Epithelial cell of esophagus (primary cell): Measurements from ENCODE around the gene LTF.
"Not testable (repeated sequence)": the region's sequence is repeated elsewhere in the genome, so short reads cannot be mapped to it uniquely, and the experiment has no call there.

Source experiments
- DNase-seq: peaks from one replicate; pipeline ENCODE4 v3.0.0; 2010; ENCODE audit warnings: low read depth
- H3K4me3 ChIP-seq: 2 replicates; pipeline ENCODE4 v1.5.1; 2011; ENCODE audit warnings: mild to moderate bottlenecking, low read length, control low read depth
- TF ChIP-seq, protein P1 (sequence below): IDR thresholded peaks from 2 replicates; pipeline ENCODE4 v1.5.1; 2011; ENCODE audit warnings: low read depth, mild to moderate bottlenecking, low read length, control low read depth, inconsistent platforms; ENCODE audit not compliant: insufficient read depth; ENCODE audit errors: missing control alignments

The LTF gene

DNA sequence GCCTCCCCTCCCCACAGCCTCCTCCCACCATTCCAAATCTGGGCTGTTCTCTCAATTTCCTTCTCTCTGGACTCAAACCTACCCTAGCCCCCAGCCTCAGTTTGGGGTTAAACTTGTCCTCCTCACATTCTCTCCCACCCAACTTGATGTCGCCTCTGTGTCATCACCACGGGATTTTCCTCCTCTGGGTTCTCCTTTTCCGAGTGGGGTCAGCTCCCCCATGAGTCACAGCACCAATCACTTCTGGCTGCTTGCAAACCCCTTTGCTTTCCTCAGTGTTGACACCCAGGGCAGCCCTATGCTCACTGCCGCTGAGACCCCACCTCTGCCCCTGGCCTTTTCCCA, 58.3 kb downstream of the LTF start:
- no peak for DNase-seq
- no peak overlapping the region for H3K4me3 ChIP-seq
- TF ChIP-seq, protein P1, sequence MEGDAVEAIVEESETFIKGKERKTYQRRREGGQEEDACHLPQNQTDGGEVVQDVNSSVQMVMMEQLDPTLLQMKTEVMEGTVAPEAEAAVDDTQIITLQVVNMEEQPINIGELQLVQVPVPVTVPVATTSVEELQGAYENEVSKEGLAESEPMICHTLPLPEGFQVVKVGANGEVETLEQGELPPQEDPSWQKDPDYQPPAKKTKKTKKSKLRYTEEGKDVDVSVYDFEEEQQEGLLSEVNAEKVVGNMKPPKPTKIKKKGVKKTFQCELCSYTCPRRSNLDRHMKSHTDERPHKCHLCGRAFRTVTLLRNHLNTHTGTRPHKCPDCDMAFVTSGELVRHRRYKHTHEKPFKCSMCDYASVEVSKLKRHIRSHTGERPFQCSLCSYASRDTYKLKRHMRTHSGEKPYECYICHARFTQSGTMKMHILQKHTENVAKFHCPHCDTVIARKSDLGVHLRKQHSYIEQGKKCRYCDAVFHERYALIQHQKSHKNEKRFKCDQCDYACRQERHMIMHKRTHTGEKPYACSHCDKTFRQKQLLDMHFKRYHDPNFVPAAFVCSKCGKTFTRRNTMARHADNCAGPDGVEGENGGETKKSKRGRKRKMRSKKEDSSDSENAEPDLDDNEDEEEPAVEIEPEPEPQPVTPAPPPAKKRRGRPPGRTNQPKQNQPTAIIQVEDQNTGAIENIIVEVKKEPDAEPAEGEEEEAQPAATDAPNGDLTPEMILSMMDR, result no peak

DNA sequence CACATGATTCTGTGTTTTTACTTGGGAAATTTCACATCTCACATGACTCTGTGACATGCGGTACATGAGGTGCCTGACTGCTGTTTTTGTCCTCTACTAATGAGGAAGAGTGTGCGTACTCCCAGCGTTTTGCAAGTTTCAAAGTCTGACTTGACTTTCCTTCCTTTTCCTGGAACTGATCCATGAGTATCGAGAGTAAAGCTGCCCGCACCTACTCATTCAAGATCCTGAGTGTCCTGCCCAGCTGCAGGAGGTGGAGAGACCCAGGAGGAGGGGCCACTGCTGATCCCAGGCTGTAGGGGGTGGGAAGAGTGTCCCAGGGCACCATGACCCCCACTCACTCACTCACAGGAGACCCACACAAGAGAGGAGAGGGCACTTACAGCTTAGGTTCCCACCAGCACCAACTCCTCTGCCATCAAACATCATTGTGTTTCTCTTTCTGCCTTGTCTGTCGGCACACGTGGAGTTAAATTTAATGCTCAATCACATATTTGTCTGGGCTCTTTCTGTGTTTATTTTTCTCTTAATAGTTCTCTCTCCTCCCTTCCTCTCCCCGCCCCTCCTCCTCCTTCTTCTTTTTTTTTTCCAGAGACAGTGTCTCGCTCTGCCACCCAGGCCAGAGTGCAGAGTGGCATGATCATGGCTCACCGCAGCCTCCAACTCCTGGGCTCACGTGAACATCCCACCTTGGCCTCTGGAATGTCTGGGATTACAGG, 59.2 kb downstream of the LTF start:
- no peak overlapping the region for H3K4me3 ChIP-seq
- TF ChIP-seq, protein P1, result no peak
- peak; percentile 18 for DNase-seq

DNA sequence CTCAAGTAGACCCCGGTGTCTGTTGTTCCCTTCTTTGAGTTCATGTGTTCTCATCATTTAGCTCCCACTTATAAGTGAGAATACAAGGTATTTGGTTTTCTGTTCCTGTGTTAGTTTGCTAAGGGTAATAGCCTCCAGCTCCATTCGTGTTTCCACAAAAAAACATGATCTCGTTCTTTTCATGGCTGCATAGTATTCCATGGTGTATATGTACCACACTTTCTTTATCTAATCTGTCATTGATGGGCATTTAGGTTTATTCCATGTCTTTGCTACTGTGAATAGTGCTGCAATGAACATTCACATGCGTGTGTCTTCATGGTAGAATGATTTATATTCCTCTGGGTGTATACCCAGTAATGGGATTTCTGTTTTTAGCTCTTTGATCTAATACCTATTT, 61.8 kb downstream of the LTF start:
- DNase-seq, H3K4me3 ChIP-seq: not testable (repeated sequence)

DNA sequence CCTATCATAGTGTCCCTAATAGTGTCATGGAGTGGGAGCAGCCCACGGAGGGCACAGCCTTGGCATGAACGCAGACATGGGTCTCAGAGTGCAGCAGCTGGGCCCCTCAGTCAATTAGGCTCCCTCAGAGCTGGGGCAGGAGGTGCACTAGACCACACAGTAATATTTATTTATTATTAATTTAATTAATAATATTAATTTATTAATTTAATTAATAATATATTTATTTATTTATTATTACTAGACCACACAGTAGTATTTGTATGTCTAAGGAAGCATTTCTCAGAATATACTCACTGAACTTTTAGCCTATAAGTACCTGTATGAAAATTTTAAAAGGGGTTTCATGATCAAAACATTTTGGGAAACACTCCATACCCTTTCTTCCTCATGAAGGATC, 63.1 kb downstream of the LTF start:
- no peak overlapping the region for H3K4me3 ChIP-seq
- DNase-seq, result no peak
- TF ChIP-seq, protein P1, result no peak

DNA sequence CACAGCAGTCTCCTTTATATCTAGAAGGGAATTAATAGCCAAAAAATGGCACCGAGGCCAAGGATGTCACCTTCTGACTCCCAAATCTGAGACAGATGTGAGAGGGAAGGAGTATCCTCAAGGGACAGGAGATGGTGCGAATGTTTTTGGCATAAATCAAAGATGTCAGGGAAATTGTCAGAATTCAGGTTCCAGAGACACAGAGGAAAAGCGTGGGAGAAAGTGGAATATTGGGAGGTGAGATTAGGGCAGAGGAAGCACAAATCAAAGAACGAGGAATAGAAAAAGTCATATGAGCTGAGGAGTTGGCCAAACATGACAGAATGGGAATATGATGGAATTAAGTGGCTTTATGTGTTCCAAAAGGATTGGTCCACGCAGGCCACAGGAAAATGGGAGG, 63.9 kb downstream of the LTF start:
- no peak overlapping the region for H3K4me3 ChIP-seq
- no peak for DNase-seq
- TF ChIP-seq, protein P1, result no peak

DNA sequence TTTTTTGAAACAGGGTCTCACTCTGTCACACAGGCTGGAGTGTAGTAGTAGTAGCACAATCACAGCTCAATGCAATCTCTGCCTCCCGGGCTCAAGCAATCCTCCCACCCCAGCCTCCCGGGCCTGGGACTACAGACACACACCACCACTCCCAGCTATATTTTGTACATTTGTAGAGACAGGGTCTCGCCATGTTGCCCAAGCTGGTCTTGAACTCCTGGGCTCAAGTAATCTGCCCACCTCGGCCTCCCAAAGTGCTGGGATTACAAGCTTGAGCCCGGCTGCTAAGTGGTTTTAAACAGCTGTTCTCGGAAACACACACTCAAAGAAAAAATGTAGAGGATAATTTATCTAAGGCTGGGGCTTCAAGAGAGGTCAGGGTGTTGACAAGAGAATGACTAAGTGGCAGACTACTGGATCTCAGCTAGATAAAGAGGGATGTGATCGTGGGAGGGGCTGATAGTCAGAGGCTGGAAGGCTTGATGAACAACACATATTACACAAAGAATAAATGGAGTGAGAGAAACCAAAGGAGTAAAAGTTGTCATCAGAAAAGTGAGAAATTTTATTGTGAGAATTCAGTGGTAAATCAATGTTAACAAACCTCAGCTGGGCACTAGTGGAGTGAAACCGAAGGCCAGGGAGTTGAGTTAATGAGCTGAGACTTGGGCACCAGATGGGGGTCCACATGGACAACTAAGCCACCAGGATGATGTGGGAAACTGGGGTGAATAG, 64.5 kb downstream of the LTF start:
- no peak overlapping the region for H3K4me3 ChIP-seq
- peak; percentile 39 for DNase-seq
- TF ChIP-seq, protein P1, result no peak

DNA sequence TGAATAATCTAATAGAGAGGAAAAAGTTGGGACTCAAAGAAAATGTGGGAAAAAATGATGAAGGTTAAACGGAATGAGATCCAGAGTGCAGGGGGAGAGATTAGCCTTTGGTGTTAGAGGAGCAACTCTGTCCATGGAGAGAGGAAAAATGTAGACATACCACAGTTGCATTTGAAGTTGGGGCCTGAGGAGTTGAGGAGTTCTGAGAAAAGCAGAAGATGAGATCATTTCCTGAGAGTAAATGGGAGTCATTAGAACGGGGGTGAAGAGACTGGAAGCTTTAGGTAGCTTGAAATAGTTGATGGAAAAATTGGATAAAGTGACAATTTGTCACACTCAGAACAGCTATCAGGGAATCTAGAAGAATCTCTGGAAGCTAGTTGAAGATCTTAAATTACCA, 65.1 kb downstream of the LTF start:
- peak; percentile 16 for DNase-seq
- TF ChIP-seq, protein P1, result no peak
- no peak overlapping the region for H3K4me3 ChIP-seq
